Neural progenitor cell (in vitro differentiated cells): ENCODE data around the gene PEAK1. TPM values are rescaled to one million over a fixed set of nuclear protein-coding genes. Genes with fewer than 3 reads are reported as not detected.

ENCODE experiments used
- DNase-seq: peaks from one replicate; pipeline ENCODE4 v3.0.0-alpha.2; 2016; ENCODE audit warnings: low spot score
- H2AFZ ChIP-seq: fragments of 200-600 bp; sonication (generic); replicated peaks from 2 replicates; pipeline ENCODE4 v1.6.1; 2016; ENCODE audit warnings: antibody characterized with exemption
- H3F3A ChIP-seq: fragments of 200-600 bp; sonication (generic); 2 replicates; pipeline ENCODE4 v1.6.1; 2016; ENCODE audit warnings: antibody characterized with exemption, low read depth
- H3K27ac ChIP-seq: fragments of 200-600 bp; sonication (generic); 2 replicates; pipeline ENCODE4 v1.5.1; 2016; ENCODE audit warnings: mild to moderate bottlenecking
- H3K27me3 ChIP-seq: fragments of 200-600 bp; sonication (generic); 2 replicates; pipeline ENCODE4 v1.6.1; 2016; ENCODE audit warnings: mild to moderate bottlenecking, moderate library complexity
- H3K36me3 ChIP-seq: fragments of 200-600 bp; sonication (generic); 2 replicates; pipeline ENCODE4 v1.5.1; 2016
- H3K4me1 ChIP-seq: fragments of 200-600 bp; sonication (generic); 2 replicates; pipeline ENCODE4 v1.6.1; 2016; ENCODE audit warnings: mixed run types
- H3K4me2 ChIP-seq: fragments of 200-600 bp; sonication (generic); 2 replicates; pipeline ENCODE4 v1.6.1; 2016
- H3K4me3 ChIP-seq: fragments of 200-600 bp; sonication (generic); 2 replicates; pipeline ENCODE4 v1.5.1; 2016
- H3K79me2 ChIP-seq: fragments of 200-600 bp; sonication (generic); 2 replicates; pipeline ENCODE4 v1.6.1; 2016; ENCODE audit warnings: low read depth
- H3K9ac ChIP-seq: fragments of 200-600 bp; sonication (generic); 2 replicates; pipeline ENCODE4 v1.6.1; 2016
- H3K9me3 ChIP-seq: fragments of 200-600 bp; sonication (generic); 2 replicates; pipeline ENCODE4 v1.5.1; 2016; ENCODE audit warnings: low read depth
- H4K20me1 ChIP-seq: fragments of 200-600 bp; sonication (generic); 2 replicates; pipeline ENCODE4 v1.6.1; 2016; ENCODE audit warnings: low read depth
- H3K27ac Mint-ChIP-seq: 3 replicates; pipeline ENCODE4 v1.8.0; 2021; ENCODE audit warnings: mixed read lengths
- H3K27me3 Mint-ChIP-seq: 2 replicates; pipeline ENCODE4 v1.8.0; 2022; ENCODE audit warnings: low read depth, mild to moderate bottlenecking, inconsistent platforms, moderate library complexity, mixed read lengths; ENCODE audit not compliant: insufficient read depth
- H3K36me3 Mint-ChIP-seq: 3 replicates; pipeline ENCODE4 v1.8.0; 2021; ENCODE audit warnings: mixed read lengths
- H3K4me1 Mint-ChIP-seq: 3 replicates; pipeline ENCODE4 v1.8.0; 2021; ENCODE audit warnings: mixed read lengths
- H3K4me3 Mint-ChIP-seq: 3 replicates; pipeline ENCODE4 v1.8.0; 2021; ENCODE audit warnings: mild to moderate bottlenecking, moderate library complexity, mixed read lengths
- H3K9me3 Mint-ChIP-seq: 3 replicates; pipeline ENCODE4 v1.8.0; 2020; ENCODE audit warnings: mixed read lengths
- CTCF ChIP-seq: fragments of 200-600 bp; sonication (generic); IDR thresholded peaks from 2 replicates; pipeline ENCODE4 v1.5.1; 2017; ENCODE audit warnings: antibody characterized with exemption, mild to moderate bottlenecking
- EZH2 ChIP-seq: fragments of 200-600 bp; sonication (generic); IDR thresholded peaks from 2 replicates; pipeline ENCODE4 v1.6.1; 2017; ENCODE audit warnings: antibody characterized with exemption, mild to moderate bottlenecking, moderate library complexity
- EZH2phosphoT487 ChIP-seq: fragments of 200-600 bp; sonication (generic); IDR thresholded peaks from 2 replicates; pipeline ENCODE4 v1.6.1; 2017; ENCODE audit warnings: antibody characterized with exemption
- total RNA-seq: library from RNA; depleted of rRNA; stranded (reverse); fragments of >200 nt; gene quantifications from 2 replicates; pipeline ENCODE4 v1.2.3, GENCODE V29; 2015; ENCODE audit warnings: low replicate concordance

PEAK1 gene
- total RNA-seq, 1 donor from 2014 or later = 30.9 TPM

GRCh38 chr15:77096541-77096940, 323.4 kb downstream of the PEAK1 start:
- TF ChIP-seq EZH2phosphoT487 (no peak), EZH2 (no peak), CTCF (no peak)
- H3K36me3 Mint-ChIP-seq = no peaks in the 10 kb centered on the region
- no peak overlapping the region for H3K4me2 ChIP-seq
- H3K27ac ChIP-seq = no peak overlapping the region
- H3K9ac ChIP-seq = no peak overlapping the region
- no peaks in the 10 kb centered on the region for H3K9me3 Mint-ChIP-seq
- H3K27ac Mint-ChIP-seq = no peak overlapping the region
- peaks cover 23% of the 10 kb centered on the region for H3K4me1 Mint-ChIP-seq
- no peak overlapping the region for H2AFZ ChIP-seq
- H3K79me2 ChIP-seq = no peaks in the 10 kb centered on the region
- no peak overlapping the region for H3K4me3 ChIP-seq
- H3K27me3 ChIP-seq = no peaks in the 10 kb centered on the region
- no peak overlapping the region for H3K4me3 Mint-ChIP-seq
- peaks cover 8% of the 10 kb centered on the region for H3K27me3 Mint-ChIP-seq
- H3K9me3 ChIP-seq = no peaks in the 10 kb centered on the region
- H4K20me1 ChIP-seq = no peaks in the 10 kb centered on the region
- no peak for DNase-seq
- no peaks in the 10 kb centered on the region for H3F3A ChIP-seq
- no peaks in the 10 kb centered on the region for H3K4me1 ChIP-seq
- no peaks in the 10 kb centered on the region for H3K36me3 ChIP-seq

- no peak overlapping the region for H3K4me2 ChIP-seq
- H3K36me3 Mint-ChIP-seq = no peaks in the 10 kb centered on the region
- H3K27me3 Mint-ChIP-seq = peaks cover 7% of the 10 kb centered on the region
These were observed 323.8 kb downstream of the PEAK1 start for GRCh38 chr15:77096138-77096537.

GRCh38 chr15:77094397-77095030, 325.4 kb downstream of the PEAK1 start:
- Histone ChIP-seq H3K4me2 (no peak overlapping the region), H2AFZ (no peak overlapping the region), H4K20me1 (no peaks in the 10 kb centered on the region), H3K36me3 (no peaks in the 10 kb centered on the region), H3K4me3 (no peak overlapping the region), H3K4me1 (no peaks in the 10 kb centered on the region), H3K27me3 (no peaks in the 10 kb centered on the region), H3K9me3 (no peaks in the 10 kb centered on the region), H3K9ac (no peak overlapping the region), H3F3A (no peaks in the 10 kb centered on the region), H3K27ac (no peak overlapping the region), H3K79me2 (no peaks in the 10 kb centered on the region)
- Mint-ChIP-seq H3K27me3 (peaks cover 3% of the 10 kb centered on the region), H3K36me3 (no peaks in the 10 kb centered on the region), H3K4me1 (peaks cover 17% of the 10 kb centered on the region), H3K27ac (no peak overlapping the region), H3K9me3 (no peaks in the 10 kb centered on the region), H3K4me3 (no peak overlapping the region)
- peak; percentile 38 for DNase-seq
- TF ChIP-seq EZH2phosphoT487 (no peak), CTCF (peak; percentile 53), EZH2 (no peak)

More at GRCh38 chr15:77096138-77096537, 323.8 kb downstream of the PEAK1 start:
- no peaks in the 10 kb centered on the region for H3K9me3 Mint-ChIP-seq
- Histone ChIP-seq H3K36me3 (no peaks in the 10 kb centered on the region), H2AFZ (no peak overlapping the region), H3K79me2 (no peaks in the 10 kb centered on the region), H4K20me1 (no peaks in the 10 kb centered on the region), H3K9me3 (no peaks in the 10 kb centered on the region), H3K4me1 (no peaks in the 10 kb centered on the region), H3K4me3 (no peak overlapping the region), H3F3A (no peaks in the 10 kb centered on the region), H3K9ac (no peak overlapping the region), H3K27me3 (no peaks in the 10 kb centered on the region), H3K27ac (no peak overlapping the region)
- no peak for TF ChIP-seq EZH2
- no peak for TF ChIP-seq EZH2phosphoT487
- no peak for TF ChIP-seq CTCF
- H3K27ac Mint-ChIP-seq = no peak overlapping the region
- H3K4me3 Mint-ChIP-seq = no peak overlapping the region
- peaks cover 19% of the 10 kb centered on the region for H3K4me1 Mint-ChIP-seq
- DNase-seq = no peak
